GM10248 (cell line): Measurements from ENCODE around the gene ZNF674.

ENCODE experiments used
- CTCF ChIA-PET: fragments of 300-600 bp; sonication (Branson Sonifier 250); formaldehyde crosslinking; extraction: SDS; loops from one replicate; lab custom pipeline; 2021; ENCODE audit warnings: antibody characterized with exemption; lab: Yijun Ruan, JAX
- POLR2A ChIA-PET: fragments of 350-650 bp; sonication (Branson Sonifier 250); formaldehyde crosslinking; extraction: SDS; loops from one replicate; lab custom pipeline; 2020; ENCODE audit warnings: antibody characterized with exemption; lab: Yijun Ruan, JAX
- DNase-seq: peaks from one replicate; pipeline ENCODE4 v3.0.0; 2012; ENCODE audit errors: extremely low spot score
- CTCF ChIP-seq: IDR thresholded peaks from 2 replicates; pipeline ENCODE4 v1.5.1; 2012; ENCODE audit warnings: mild to moderate bottlenecking, low read depth; ENCODE audit errors: extremely low read depth, missing control alignments, control extremely low read depth

Gene ZNF674

GRCh38 chrX:46582966-46583365 is 37.7 kb upstream of the ZNF674 start:
- CTCF ChIA-PET, result no interaction called here
- DNase-seq, result no peak
- POLR2A ChIA-PET, result no interaction called here
- TF ChIP-seq CTCF, result no peak

GRCh38 chrX:46582325-46582724 is 37.1 kb upstream of the ZNF674 start:
- POLR2A ChIA-PET, result no interaction called here

GRCh38 chrX:46580613-46581012 is 35.4 kb upstream of the ZNF674 start:
- ChIA-PET CTCF (interaction anchor here (0.9 to 1.8 kb wide), 2 partner anchors 106 to 216 kb away, joined by 3 to 5 read pairs; no protein-coding TSS in a partner anchor), POLR2A (interaction anchor here (0.6 kb wide), 1 partner anchor 96 kb away, joined by 3 read pairs; no protein-coding TSS in a partner anchor)
- TF ChIP-seq CTCF, result no peak
- no peak for DNase-seq

More at GRCh38 chrX:46582325-46582724, 37.1 kb upstream of the ZNF674 start:
- CTCF ChIA-PET, result no interaction called here
- DNase-seq, result no peak
- TF ChIP-seq CTCF, result no peak

GRCh38 chrX:46579250-46579649 is 34.0 kb upstream of the ZNF674 start:
- ChIA-PET POLR2A (no interaction called here), CTCF (interaction anchor here (0.9 to 1.8 kb wide), 2 partner anchors 12 to 108 kb away, joined by 4 to 5 read pairs; no protein-coding TSS in a partner anchor)
- no peak for TF ChIP-seq CTCF
- DNase-seq, result no peak

- no peak for DNase-seq
- no peak for TF ChIP-seq CTCF
- ChIA-PET POLR2A (no interaction called here), CTCF (interaction anchor here (1.0 to 1.3 kb wide), 2 partner anchors 10 to 16 kb away, joined by 3 to 4 read pairs; no protein-coding TSS in a partner anchor)
Measured at GRCh38 chrX:46577221-46578005, 32.2 kb upstream of the ZNF674 start.

- ChIA-PET POLR2A (no interaction called here), CTCF (interaction anchor here (1.3 kb wide), 1 partner anchor 11 kb away, joined by 4 read pairs; no protein-coding TSS in a partner anchor)
- DNase-seq, result no peak
- no peak for TF ChIP-seq CTCF
Measured at GRCh38 chrX:46576458-46576857, 31.2 kb upstream of the ZNF674 start.
